ENCODE results near the gene UVRAG.

DNA sequence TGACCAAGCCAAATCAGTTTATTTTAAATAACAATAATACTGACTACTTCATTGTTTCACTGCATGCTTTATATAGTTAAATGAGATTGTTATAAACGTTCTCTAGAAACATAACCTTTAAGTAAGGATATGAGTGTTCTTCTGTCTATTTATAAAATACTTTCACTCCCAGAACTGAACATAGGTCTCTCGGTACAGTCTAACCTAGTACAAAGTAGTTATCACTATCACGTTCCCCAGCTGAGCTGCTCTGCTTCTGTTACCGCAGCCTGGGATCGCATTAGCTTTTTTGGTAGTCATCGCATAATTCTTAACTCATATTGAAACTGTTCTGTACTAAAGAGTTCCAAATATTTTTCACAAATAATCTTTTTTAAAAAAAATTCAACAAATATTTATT, 247.7 kb downstream of the UVRAG start:
- TF ChIP-seq, protein P1, sequence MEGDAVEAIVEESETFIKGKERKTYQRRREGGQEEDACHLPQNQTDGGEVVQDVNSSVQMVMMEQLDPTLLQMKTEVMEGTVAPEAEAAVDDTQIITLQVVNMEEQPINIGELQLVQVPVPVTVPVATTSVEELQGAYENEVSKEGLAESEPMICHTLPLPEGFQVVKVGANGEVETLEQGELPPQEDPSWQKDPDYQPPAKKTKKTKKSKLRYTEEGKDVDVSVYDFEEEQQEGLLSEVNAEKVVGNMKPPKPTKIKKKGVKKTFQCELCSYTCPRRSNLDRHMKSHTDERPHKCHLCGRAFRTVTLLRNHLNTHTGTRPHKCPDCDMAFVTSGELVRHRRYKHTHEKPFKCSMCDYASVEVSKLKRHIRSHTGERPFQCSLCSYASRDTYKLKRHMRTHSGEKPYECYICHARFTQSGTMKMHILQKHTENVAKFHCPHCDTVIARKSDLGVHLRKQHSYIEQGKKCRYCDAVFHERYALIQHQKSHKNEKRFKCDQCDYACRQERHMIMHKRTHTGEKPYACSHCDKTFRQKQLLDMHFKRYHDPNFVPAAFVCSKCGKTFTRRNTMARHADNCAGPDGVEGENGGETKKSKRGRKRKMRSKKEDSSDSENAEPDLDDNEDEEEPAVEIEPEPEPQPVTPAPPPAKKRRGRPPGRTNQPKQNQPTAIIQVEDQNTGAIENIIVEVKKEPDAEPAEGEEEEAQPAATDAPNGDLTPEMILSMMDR (IDR thresholded peaks at IDR 0.05) = no peak
- TF ChIP-seq EZH2 (IDR thresholded peaks at IDR 0.05) = no peak

Data from neural progenitor cell (in vitro differentiated cells).